Left colon (tissue), 2 donors: Measurements from ENCODE around the gene CORO1C. TPM values are rescaled to one million over a fixed set of nuclear protein-coding genes. Genes with fewer than 3 reads are reported as not detected.

Experiments used
- ATAC-seq: fragments of 200-7000 bp; cut with Tn5 transposase; one replicate; pipeline ENCODE4 v1.9.1; 2020; ENCODE audit warnings: mild to moderate bottlenecking, moderate library complexity
- DNase-seq, 2 donors: peaks; one replicate each; pipeline ENCODE4 v3.0.0-alpha.2; 2020
- intact Hi-C, 2 donors: fragments of 100-400 bp; cut with DNase I in 1 of 2; cut with micrococcal nuclease in 1 of 2; formaldehyde crosslinking; loops; one replicate each; pipeline versions ENCODE4 v1.11.2 to v1.14.0; 2022; cut with DNase I, micrococcal nuclease
- total RNA-seq, 2 donors: library from RNA; stranded (reverse); fragmentation: NEBNext Ultra II Directional; extraction: Animal tissue kit (Norgen Biotek cat#: 25700); gene quantifications; one replicate each; pipeline ENCODE4 v1.2.1, GENCODE V29; 2021
- donor health status: DM: no; HTN: no; CAD: no.
- donor health status: DM: yes; HTN: yes; CAD: no.

Gene CORO1C
- total RNA-seq, 2 donors from 2014 or later = 85.6 to 128 TPM

- intact Hi-C loops = loop anchor here in 1 of 2 donors (5.0 kb wide), 1 partner anchor 50 kb away; no protein-coding TSS in a partner anchor
- no peak for ATAC-seq
- DNase-seq = peak in 1 of 2 donors; percentile 35
These were observed 114.1 kb downstream of the CORO1C start for GRCh38 chr12:108616941-108617858.

GRCh38 chr12:108616359-108616758, 115.0 kb downstream of the CORO1C start:
- DNase-seq (no peak), ATAC-seq (no peak)
- intact Hi-C loops = loop anchor here in 1 of 2 donors (5.0 kb wide), 1 partner anchor 49 kb away; no protein-coding TSS in a partner anchor

GRCh38 chr12:108615918-108616317, 115.4 kb downstream of the CORO1C start:
- DNase-seq (no peak), ATAC-seq (no peak)
- intact Hi-C loops = loop anchor here in 1 of 2 donors (5.0 kb wide), 1 partner anchor 49 kb away; no protein-coding TSS in a partner anchor

DNA sequence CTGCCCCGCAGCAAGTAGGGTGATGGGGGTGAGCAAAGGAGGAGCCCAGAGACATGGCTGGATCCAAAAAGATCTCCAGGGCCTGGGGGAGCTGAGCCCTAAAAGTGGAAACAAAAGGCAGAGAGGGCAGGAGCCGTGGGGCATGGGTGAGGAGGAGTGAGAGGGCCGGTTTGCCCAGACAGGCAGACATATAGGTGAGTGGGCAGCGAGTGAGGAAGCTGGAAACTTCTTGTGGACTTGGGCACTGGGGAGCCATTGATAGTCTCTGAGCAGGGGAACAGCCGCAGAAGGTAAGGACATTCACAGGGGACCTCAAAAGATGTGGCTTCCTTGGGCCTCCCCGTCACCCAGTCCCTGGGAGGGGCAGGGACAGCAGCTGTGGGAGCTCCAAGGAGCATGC, 116.7 kb downstream of the CORO1C start:
- intact Hi-C loops = loop anchor here in 1 of 2 donors (5.0 kb wide), 1 partner anchor 47 kb away; no protein-coding TSS in a partner anchor
- DNase-seq (no peak), ATAC-seq (no peak)

DNA sequence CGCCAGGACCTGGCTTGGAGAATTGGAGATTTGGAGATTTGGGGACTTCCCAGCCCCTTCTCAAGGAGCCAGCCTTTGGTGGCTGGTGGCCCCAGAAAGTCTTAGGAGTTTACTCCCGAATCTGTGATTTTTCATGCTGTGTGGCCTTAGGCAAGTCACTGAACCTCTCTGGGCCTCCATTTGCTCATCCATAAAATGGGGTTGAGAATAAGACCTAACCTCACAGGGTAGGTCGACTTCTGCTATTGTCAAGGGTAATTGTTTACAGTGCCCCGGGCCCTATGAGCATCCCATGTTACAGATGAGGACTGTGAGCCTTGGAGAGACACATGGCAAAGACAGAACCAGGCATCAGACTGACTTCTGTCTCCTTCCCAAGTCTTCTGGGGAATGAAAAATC, 117.3 kb downstream of the CORO1C start:
- no peak for DNase-seq
- intact Hi-C loops = no loop called here
- ATAC-seq = no peak

DNA sequence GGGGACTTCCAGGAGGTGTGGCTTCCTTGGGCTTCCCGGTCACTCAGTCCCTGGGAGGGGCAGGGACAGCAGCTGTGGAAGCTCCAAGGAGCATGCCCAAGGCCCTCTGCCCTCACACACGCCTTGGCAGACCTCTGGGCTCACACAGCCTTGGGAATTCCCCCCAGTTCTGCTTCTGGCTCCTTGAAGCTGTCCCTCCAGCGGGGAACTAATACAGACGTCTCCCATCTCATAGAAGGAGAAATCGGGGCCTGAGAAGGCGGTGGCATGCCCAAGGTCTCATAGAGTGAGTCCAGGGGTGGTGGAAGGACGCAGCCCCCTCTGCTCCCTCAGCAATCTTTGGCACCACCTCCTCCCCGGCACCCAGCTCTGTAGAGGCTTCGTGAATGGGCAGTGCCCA, 117.8 kb downstream of the CORO1C start:
- ATAC-seq = peak; percentile 34
- intact Hi-C loops = no loop called here

GRCh38 chr12:108612788-108613282, 118.5 kb downstream of the CORO1C start:
- no peak for ATAC-seq
- no peak for DNase-seq
- intact Hi-C loops = no loop called here

More for the DNA sequence above, 117.8 kb downstream of the CORO1C start:
- DNase-seq = no peak

DNA sequence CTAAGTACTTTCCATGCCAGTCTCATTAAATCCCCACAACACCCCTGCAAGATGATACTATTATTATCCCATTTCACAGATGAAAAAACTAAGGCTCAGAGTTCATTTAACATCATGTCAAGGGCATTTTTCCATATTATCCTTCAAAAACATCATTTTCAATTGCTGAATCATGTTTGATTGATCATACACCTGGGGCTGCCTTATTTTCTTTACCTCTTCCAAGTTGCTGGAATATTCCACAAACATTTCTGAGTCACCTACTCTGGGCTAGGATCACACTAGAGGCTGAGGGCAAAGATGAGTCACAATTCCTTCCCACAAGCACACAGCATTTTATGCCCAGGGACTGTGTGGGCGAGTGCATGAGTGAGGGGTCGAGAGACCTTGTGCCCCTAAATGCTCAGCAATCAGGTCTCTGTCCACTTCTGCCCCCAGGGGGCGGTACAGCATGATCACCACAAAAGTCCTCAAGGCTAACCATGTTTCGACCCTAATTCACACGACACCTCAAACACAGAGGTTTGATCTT, 119.4 kb downstream of the CORO1C start:
- intact Hi-C loops = no loop called here
- no peak for ATAC-seq
- peak in 1 of 2 donors; percentile 35 for DNase-seq

DNA sequence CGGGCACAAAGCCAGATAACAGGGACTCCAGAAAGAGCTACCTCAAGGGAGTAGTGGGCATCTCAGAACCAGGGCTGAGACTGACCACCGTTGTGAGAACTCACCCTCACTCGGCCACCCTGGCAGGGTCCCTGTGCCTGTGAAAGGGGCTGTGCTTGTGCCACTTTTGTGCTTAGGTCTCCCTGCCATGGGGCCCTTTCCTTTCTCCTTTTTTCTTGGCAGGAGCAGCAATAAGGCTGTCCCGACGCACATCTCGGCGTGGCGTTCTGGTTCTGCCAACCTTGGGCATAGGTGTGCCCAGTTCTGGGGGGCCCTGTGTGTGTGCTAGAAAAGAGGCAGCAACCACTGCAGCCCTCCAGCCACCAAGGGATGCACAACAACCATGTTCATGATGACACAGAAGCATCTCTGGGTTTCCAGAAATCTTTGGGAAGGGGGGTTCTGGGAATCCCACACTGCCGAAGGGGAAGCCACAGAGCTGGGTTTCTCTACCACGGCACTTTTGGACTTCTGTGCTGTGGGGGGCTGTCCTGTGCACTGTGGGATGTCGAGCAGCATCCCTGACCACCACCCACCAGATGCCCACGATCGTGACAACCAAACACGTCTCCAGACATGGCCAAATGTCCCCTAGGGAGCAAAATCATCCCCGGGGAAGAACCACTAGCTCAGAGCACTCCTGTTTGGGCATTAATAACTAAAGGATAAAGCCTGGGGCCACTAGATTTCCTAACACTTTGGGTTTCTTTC, 120.3 kb downstream of the CORO1C start:
- intact Hi-C loops = no loop called here
- ATAC-seq (no peak), DNase-seq (no peak)

GRCh38 chr12:108610336-108610815, 120.9 kb downstream of the CORO1C start:
- intact Hi-C loops = no loop called here
- no peak for DNase-seq
- ATAC-seq = no peak

- DNase-seq = peak; percentile 47 to 56
- intact Hi-C loops = no loop called here
- ATAC-seq = no peak
These were observed 121.6 kb downstream of the CORO1C start for GRCh38 chr12:108609537-108610335.

DNA sequence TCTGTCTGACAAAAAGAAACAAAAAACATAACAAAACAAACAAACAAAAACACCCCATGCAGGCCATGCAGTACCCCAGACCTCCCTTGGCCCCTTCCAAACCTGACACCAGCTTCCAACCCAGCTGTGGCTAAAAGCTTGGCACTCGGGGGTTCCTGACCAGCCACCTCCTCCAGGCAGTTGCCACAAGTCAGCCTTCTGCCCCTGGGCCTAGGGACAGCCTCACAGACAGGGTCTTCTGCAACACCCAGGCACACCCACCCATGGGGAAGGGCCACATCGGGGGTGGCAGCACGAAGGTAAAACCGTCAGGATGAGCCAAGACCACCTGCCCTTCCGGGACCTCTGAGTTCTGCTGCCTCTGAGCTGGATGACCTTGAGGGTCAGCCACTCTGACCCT, 122.7 kb downstream of the CORO1C start:
- DNase-seq (no peak), ATAC-seq (no peak)
- intact Hi-C loops = no loop called here

DNA sequence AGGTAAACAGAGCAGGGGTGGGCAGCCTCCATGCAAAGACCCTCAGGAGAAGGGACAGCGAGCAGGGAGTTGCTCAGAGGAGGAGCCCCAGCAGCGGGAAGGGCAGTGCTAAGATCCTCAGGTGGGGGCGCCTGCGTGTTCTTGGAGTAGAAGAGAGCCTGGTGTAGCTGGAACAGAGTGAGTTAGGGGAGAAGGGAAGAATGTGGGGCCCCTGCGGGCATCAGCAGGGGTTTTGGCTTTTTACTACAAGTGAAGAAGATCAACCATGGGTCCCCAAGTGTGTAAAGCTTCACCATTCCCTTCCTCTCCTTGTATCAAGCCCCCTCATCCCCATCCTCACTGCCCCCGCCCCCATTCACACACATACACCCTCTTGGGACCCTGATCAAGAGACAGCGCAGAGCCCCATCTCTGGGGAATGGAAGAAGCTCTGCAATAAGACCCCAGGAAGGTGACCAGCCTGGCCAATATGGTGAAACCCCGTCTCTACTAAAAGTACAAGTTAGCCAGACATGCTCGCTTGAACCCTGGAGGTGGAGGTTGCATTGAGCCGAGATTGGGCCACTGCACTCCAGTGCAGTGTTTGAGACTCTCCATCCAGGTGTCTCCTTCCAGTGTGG, 123.2 kb downstream of the CORO1C start:
- ATAC-seq (no peak), DNase-seq (no peak)
- intact Hi-C loops = no loop called here

DNA sequence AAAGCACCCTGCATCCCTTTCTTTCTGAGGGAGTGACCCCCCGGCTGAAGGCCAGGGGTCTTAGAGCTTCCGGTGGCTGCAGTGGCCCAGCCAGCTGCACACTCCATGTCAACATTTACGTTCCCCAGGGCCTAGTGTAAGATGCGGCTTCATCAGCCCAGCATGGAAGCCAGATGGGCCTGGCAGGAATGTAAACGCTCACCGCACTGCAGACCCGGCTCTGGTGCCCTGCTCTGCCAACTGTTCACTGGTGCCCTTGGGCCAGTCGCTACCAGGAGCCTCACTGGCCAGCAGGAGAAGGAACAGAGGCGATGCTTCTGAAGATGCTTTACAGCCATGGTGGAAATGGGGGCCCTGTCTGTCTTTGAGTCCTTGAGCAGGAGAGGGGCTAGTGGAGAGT, 124.8 kb downstream of the CORO1C start:
- intact Hi-C loops = no loop called here

DNA sequence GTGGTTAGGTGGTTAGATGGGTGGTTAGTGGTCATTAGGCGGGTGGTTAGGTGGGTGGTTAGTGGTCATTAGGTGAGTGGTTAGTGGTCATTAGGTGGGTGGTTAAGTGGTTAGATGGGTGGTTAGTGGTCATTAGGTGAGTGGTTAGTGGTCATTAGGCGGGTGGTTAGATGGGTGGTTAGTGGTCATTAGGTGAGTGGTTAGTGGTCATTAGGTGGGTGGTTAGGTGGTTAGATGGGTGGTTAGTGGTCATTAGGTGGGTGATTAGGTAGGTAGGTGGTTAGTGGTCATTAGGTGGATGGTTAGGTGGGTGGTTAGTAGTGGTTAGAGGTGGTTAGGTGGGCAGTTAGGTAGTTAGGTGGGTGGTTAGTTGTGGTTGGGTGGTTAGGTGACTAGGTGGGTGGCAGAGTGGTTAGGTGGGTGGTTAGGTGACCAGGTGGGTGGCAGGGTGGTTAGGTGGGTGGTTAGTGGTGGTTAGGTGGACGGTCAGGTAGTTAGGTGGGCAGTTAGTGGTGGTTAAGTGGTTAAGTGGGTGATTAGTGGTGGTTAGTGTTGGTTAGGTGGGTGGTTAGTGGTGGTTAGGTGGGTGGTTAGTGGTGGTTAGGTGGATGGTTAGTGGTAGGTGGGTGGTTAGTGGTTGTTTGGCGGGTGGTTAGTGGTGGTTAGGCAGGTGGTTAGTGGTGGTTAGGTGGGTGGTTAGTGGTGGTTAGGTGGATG, 125.5 kb downstream of the CORO1C start:
- DNase-seq (no peak), ATAC-seq (no peak)
- intact Hi-C loops = no loop called here

More for the DNA sequence above, 124.8 kb downstream of the CORO1C start:
- ATAC-seq (no peak), DNase-seq (no peak)

- ATAC-seq (no peak), DNase-seq (no peak)
- intact Hi-C loops = no loop called here
These were observed 126.2 kb downstream of the CORO1C start for GRCh38 chr12:108605000-108605689.
